HG02938 (cell line): Measurements from ENCODE around the gene KSR1.
"Not testable (repeated sequence)": the region's sequence is repeated elsewhere in the genome, so short reads cannot be mapped to it uniquely, and the experiment has no call there.

Experiments used
- ATAC-seq: cut with Tn5 transposase; IDR thresholded peaks from one replicate; pipeline ENCODE4 v1.9.1; 2021; ENCODE audit warnings: mild to moderate bottlenecking, moderate library complexity; ENCODE audit not compliant: unreplicated experiment

The KSR1 gene

DNA sequence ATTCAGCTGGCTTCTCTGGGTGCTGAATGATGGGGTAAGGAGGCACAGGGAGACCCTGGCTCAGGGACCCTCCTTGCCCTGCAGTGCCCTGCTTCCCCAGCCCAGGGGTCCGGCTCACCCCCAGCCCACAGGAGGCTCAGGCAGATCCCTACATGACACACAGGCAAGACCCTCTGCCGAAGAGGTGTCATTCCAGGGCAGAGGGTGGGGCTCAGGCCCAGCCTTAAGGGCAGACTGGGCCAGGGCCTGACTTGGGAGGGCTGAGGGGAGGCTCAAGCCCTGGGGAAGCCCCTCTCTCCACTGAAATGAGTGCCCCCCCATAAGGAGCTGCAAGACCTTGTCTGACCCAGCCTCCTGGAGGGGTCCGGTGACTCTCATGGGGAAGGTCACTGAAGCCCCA, 30.3 kb upstream of the KSR1 start:
- ATAC-seq = no peak

DNA sequence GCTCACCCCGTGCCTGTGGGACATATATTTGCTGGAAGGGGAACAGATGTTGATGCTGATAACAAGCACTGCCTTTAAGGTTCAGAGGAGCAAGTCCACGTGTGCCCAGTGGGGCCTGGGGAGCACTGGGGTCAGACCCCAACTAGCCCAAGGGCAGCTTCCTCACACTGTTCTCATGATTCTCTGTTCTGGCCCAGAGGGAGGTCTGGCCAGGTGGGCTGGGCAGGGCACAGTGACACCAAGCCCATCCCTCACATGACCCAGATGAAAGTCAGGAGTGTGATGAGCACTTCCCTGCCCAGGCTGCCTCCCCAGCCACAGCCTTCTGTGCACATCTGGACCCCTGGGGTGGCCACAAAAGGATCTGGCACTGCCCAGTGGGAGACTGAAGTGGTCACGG, 29.8 kb upstream of the KSR1 start:
- not testable (repeated sequence) for ATAC-seq

DNA sequence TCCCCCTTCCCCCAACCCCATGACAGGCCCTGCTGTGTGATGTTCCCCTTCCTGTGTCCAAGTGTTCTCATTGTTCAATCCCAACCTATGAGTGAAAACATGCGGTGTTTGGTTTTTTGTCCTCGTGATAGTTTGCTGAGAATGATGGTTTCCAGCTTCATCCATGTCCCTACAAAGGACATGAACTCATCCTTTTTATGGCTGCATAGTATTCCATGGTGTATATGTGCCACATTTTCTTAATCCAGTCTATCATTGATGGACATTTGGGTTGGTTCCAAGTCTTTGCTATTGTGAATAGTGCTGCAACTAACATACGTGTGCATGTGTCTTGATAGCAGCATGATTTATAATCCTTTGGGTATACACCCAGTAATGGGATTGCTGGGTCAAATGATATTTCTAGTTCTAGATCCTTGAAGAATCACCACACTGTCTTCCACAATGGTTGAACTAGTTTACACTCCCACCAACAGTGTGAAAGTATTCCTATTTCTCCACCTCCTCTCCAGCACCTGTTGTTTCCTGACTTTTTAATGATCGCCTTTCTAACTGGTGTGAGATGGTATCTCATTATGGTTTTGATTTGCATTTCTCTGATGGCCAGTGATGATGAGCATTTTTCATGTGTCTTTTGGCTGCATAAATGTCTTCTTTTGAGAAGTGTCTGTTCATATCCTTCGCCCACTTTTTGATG, 28.9 kb upstream of the KSR1 start:
- not testable (repeated sequence) for ATAC-seq

DNA sequence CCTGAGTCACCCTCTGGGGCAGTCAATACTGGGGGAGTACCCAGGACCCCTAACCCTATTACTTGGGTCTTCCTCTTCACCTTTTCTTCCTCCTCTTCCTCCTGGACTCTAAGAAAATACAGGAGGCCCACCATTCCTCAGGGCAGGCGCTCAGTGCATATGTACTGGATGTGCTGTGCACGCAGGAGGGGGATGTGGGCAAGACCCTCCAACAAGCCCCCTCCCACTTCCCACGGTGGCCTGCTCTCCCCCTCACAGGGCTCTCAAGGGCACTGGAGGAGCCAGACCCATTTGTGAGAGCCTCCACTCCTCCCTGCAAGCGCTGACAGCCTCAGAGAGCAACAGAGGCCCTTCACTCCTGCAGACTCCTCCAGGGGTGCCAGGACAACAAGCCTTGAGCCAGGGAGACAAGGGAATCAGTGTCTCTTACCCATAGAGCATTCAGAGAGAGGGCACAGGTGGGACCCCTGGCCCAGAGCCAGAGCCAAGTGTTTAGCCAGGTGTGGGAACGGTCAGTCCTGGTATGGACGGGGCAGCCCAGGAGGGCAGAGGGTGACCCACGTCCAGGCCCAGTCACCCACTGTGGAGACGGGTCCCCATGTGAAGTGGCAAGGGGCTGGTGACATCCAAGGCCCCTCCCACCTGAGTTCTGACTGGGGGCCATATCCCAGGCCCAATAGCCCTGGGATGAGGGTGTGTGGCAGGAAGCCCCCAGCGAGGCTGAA, 27.3 kb upstream of the KSR1 start:
- ATAC-seq = no peak

DNA sequence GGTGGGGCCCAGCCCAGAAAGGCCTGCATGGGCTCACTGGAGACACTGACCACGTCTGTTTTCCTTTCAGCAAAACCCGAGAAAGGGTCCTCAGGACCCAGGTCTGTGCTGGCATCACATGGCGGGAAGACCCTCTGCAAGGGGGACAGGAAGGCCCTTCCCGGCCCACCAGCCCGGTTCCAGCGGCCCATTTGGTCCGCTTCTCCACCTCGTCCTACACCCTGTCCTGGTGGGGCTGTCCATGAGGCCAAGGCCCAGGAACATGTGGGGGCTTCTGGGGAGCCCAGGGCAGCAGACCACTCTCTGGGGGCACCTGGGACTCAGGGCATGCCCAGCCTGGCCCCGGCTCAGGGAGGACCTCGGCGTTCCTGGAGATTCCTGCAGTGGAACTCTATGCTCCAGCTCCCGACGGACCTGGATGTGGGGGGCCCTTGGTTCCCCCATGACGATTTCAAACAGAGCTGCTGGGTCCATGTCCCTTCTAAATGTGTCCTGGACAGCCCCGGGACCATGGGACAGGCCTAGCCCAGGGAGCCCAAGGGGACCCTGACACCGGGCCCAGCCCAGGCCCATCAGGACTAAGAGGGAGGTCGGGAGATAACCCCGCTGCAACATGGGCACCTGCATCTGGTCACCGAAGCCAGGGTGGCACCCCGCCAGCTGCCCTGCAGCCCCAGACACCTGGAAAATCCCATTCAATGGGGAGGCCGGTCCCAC, 26.4 kb upstream of the KSR1 start:
- no peak for ATAC-seq

DNA sequence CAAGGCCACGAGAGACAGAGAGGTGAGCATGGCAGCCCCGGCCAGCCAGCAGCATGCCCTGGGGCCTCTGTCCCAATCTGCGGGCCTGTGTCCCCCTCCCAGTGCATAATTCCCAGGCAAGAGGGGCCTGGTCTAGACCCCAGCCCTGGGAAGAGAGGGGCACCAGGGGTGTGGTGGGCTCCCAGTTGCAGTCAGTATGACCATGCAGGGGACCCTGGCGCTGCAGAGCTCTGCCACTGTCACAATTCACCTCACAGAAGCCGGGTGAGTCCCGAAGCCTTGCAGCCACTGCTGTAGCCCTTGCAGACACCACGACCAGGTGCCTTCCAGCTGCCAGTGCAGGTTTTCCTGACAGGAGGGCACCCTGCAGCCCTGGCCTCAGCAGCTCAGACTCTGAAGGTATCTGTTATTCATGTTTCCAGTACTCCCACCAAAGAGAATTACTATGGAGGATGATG, 25.8 kb upstream of the KSR1 start:
- ATAC-seq = no peak

DNA sequence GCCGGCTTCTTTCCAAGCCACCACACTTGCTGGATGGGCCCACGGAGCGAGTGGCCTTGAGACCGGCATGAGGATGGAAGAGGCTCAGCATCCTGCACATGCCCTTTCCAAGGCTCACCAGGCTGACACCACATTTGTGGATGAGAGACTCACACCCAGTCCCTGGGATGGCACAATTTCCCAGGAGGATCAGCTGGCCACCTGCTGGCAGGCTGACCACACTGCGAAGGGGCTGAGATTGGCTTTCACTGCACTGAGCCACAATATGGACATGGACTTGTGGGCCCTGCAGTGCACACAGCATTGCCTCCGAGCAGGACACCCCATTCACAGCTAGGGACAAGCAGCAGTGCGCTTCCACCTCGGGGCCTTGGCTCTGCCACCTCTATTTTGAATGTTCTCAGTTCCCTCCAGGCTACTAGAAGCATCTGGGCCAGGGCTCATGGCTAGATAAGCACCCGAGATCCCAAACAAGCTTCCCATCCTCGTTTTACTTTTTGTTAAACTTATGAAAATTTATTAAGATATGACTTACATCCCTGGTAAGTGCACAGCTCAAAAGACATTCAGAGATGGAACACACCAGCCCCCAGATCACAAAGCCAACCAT, 25.3 kb upstream of the KSR1 start:
- ATAC-seq = no peak

DNA sequence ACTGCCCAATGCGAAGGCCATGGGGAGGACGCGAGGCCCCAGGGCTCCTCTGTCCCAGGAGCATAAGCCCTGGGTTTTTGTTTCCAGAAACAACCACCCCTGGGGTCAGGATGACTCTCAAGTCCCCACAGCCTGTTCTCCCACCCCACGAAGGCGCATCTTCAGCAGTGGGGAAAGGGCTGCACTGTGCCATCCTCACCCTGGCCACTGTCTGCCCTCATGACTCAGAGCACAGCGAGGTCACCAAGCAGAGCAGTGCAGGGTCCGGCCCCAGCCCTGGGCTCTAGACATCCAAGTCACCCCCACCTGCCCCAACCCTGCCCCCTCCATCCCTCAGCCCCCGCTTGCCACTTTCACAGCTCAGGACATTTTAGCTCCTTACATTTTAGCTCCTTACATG, 22.7 kb upstream of the KSR1 start:
- no peak for ATAC-seq

DNA sequence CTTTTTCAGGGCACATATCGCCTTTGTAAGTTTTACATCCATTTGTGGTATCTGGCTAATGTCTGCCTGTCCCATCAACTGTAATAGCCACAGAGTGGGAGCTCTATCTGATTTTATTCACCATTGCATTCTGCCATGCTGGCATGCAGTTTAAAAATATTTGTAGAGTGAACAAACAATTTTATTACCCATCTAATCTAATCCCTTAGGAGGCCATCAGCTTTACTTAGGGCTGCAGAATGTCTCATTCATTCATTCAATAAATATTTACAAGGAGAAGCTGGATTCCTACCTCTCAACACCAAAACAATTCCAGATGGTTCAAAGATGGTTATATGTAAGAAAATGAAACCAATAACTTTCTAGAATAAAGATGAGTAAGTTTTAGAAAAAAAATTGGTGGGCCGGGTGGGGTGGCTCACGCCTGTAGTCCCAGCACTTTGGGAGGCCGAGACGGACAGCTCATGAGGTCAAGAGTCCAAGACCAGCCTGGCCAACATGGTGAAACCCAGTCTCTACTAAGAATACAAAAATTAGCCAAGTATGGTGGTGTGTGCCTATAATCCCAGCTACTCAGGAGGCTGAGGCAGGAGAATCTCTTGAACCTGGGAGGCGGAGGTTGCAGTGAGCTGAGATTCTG, 20.7 kb upstream of the KSR1 start:
- not testable (repeated sequence) for ATAC-seq

DNA sequence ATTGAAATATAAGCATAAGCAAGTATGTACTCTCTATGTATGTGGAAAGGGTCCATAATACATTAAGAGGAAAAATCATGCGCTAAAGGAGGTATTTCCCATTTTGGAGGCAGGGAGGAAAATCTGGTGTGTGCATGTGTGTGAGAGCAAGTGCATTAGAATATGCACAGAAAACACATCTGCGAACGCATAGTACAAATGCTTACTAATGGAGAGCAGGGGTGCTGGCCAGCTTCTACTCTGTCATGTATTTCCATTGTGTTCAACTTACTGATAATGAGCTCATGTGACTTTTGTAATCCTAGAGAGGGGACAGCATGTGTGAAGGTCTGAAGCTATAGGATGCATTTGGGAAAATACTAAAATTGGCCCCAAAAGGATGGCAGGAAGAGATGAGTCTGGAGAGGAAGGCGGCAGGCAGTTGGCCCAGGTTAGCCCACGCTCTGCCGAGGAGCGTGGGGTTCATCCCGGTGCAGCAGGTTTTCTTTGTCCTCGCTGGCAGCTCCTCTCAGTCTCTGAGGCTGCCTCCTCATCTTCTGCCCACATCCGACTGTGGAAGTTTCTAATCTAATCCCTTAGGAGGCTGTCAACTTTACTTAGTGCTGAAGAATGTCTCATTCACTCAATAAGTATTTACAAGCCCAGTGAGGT, 17.8 kb upstream of the KSR1 start:
- ATAC-seq = no peak

DNA sequence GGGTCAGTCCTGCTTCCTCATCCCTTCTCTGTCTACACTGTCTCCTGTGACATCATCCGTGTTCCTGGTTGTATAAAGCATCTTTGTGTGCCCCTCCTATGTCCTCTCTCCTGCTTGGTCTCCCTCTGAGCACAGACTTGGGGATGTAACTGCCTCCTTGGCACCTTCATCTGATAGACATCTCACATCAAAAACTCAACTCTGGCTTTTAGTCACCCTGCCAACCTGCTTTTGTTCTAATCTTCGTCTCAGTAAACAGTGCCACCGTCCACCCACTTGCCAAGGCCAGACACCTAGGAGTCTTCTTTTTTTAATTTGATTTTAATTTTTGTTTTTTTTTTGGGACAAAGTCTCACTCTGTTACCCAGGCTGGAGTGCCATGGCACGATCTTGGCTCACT, 16.9 kb upstream of the KSR1 start:
- ATAC-seq = no peak

DNA sequence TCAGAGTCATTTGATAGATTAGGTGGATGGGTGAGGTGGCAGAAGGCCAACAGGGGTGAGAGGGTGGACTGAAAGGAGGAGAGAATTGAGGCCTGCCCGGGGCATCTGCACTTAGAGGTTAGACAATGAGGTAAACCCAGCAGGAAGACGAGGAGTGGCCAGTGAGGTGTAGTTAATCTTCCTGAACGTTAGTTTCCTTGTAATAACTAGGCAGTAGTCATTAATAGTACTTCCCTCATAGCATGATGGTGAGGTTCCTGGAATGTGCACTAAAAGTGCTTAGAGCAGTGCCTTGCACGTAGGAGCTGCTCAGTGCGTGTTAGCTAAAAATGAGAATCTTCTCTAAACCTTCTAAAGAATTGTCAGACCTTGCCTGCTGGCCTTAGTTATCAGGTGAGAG, 13.5 kb upstream of the KSR1 start:
- ATAC-seq = no peak

DNA sequence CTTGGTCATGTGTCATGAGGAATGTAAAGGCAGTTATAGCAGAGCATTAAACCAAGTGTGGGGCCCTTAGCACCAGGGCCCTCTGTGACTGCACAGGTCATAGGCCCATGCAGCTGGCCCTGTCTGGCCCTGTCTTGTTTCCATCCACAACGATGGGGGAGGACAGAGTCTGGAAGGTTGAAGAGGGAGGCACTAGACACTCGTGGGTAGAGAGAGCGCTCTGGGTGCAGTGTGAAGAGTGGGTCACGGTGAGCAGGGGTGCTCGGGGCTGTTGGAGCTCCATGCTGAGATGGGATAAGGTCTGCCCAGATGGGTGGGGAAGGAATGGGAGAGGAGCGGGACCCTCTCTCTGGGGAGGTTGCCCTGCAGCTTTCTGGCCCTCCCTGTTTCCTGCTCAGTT, 12.8 kb upstream of the KSR1 start:
- no peak for ATAC-seq

DNA sequence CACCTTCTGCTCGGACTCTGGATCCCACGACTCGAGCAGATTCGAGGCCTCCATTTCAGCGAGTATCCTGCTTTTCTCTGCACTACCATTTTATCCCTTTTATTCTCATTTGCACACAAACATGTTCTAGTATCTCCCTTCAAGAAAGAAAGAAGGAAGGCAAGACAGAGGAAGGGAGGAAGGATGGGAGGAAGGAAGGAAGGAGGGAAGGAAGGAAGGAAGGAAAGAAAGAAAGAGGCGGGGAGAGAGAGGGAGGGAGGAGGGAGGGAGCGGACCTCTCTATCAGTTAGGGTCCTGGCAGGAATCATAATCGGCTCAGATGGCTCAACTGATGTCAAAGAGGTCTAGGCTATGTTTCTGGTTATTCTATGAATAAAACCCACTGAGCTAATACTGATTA, 10.3 kb upstream of the KSR1 start:
- no peak for ATAC-seq

DNA sequence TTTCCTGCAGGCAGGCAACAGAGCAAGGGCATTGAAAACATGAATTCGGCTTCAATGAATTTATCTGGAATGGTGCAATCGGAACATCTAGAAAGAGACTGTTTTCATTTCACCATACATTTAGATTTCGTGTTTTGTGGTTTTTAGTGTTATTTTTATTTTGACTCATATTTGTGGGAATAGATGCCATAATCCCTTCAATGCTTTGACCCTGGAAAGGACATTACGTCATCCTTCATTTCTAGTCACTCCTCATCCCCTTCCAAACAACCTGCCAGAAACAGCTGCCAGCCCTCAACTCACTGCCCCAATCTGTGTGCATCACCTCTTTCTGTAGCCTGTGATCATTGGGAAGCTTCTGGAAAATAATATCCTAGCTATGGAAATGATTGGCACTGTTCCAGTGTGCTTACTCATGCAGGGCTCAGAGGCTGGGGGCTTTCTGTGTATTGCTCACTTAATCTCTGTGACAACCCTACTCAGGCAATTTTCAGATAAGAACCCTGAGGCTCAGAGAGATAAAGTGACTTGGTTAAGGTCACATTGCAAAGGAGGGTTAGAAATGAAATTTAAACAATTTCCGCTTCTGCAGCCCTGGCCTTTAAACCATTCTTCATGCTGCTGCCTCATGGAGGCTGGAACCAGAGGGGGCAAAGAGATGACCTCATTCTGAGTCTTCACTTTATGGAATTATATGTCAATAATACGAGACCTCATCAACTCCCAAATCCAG, 9.5 kb upstream of the KSR1 start:
- ATAC-seq = no peak

DNA sequence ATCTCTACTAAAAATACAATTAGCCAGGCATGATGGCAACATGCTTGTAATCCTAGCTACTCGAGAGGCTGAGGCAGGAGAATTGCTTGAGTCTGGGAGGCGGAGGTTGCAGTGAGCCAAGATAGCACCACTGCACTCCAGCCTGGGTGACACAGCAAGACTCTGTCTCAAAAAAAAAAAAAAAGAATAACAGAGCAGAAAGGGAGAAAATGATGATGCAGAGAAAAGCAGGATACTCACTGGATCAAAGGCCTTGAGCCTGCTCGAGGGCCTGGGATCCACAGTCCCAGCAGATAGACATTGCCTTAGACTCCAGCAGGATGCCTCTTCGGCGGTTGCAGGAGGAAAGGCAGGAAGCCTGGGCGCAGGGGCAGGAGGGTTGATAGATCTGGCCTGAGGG, 7.7 kb upstream of the KSR1 start:
- ATAC-seq = not testable (repeated sequence)

DNA sequence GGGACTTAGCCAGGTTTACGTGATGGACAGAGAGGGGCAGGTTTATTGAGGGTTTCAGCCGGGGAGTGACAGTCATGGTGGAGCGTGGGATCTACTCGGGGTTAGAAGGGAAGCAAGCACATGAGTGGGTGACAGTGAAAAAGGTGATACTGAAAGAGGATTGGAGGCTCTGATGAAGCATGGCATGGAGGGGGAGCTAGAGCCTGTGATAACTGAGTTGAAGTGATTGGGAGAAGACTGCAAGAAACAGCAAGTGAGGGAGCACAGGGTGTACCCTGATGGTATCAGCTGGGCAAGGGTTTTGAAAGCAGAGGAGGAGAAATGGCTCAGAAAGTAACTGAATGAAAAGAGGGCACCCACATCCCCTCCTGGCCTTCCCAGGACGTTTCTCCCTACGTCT, 6.7 kb upstream of the KSR1 start:
- ATAC-seq = no peak

DNA sequence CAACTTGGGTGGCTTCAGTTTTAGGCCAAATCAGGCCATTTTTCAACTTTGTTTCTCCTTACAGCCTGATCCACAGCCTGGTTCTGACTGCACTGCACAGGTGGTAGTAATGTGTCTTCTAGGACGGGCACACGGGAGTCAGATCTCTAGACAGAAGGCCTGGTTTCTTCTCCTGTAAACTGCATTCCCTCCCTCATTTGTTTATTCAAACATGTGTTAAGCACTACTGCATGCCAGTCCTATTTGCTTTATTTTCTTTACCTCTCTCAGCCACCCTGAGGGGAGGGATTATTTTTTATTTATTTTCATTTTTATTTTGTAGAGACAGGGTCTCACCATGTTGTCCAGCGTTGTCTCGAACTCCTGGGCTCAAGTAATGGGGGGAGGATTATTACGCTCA, 6.3 kb upstream of the KSR1 start:
- ATAC-seq = no peak

DNA sequence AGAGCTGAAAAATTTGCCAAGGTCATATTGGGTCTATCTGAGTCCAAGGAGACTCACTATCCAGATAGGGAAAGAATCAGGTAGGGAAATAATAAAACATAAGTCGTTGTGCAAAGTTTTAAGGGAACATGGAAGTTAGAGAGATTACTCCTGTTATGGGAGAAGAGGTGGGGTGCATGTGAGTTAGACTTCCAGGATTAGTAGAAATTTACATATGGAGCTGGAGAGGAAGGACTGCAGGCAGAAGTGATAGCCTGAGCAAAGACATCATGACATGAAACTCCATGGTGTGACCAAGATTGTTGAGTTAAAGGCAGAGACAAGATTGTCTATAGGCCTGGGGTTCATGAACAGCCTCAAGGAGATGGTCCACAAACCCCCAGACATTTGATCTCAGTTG, 5.8 kb upstream of the KSR1 start:
- ATAC-seq = no peak

DNA sequence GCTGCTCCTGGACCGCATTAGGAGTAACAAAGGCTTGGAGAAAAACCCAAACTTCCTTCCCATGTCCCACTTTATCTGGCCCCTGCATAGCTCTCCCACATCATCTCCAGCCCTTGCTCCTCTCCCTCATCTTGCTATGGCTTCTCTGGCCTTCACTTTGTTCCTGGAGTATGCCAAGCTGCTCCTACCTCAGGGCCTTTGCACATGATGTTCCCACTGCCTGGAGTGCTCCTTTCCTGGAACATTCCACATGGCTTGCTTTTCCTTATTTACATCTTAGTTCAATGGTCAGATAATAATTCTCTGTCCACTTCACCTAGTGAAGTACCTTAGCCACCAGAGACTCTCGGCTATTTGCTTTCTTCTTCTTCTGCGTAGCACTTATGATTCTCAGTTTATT, 4.3 kb upstream of the KSR1 start:
- ATAC-seq = no peak
